Gastrocnemius medialis (tissue), 4 donors: ENCODE measurements around the gene STIM1.

Source experiments
- POLR2A ChIP-seq, 2 donors: fragments of 450-650 bp; IDR thresholded peaks; one replicate each; pipeline ENCODE4 v1.6.1; 2017; ENCODE audit warnings: antibody characterized with exemption in 2 of 2, mild to moderate bottlenecking in 2 of 2, moderate library complexity in 2 of 2
- TF ChIP-seq, protein P1 (sequence below), 5 experiments: fragments of 450-650 bp in 3 of 5; fragments of 200-600 bp in 2 of 5; sonication (generic) in 2 of 5; IDR thresholded peaks in 4 of 5; conservative IDR thresholded peaks in 1 of 5; 1 replicate in 4 of 5; 2 replicates in 1 of 5; pipeline ENCODE4 v1.5.1; 2016 to 2019; ENCODE audit warnings: antibody characterized with exemption in 5 of 5, mild to moderate bottlenecking in 3 of 5, moderate library complexity in 3 of 5

- TF ChIP-seq, protein P1, sequence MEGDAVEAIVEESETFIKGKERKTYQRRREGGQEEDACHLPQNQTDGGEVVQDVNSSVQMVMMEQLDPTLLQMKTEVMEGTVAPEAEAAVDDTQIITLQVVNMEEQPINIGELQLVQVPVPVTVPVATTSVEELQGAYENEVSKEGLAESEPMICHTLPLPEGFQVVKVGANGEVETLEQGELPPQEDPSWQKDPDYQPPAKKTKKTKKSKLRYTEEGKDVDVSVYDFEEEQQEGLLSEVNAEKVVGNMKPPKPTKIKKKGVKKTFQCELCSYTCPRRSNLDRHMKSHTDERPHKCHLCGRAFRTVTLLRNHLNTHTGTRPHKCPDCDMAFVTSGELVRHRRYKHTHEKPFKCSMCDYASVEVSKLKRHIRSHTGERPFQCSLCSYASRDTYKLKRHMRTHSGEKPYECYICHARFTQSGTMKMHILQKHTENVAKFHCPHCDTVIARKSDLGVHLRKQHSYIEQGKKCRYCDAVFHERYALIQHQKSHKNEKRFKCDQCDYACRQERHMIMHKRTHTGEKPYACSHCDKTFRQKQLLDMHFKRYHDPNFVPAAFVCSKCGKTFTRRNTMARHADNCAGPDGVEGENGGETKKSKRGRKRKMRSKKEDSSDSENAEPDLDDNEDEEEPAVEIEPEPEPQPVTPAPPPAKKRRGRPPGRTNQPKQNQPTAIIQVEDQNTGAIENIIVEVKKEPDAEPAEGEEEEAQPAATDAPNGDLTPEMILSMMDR (IDR thresholded peaks at IDR 0.05 in 4 of 5, conservative IDR thresholded peaks at IDR 0.05 in 1 of 5): no peak
- no peak for TF ChIP-seq POLR2A (IDR thresholded peaks at IDR 0.05)
Measured at GRCh38 chr11:3885855-3886254, 30.4 kb downstream of the STIM1 start.
